Fibroblast of skin of right quadriceps (primary cell): ENCODE measurements around the gene KSR1.
"Not testable (repeated sequence)": the region's sequence is repeated elsewhere in the genome, so short reads cannot be mapped to it uniquely, and the experiment has no call there.

Experiments used
- DNase-seq: peaks from one replicate; pipeline ENCODE4 v3.0.0-alpha.2; 2013

KSR1 gene

DNA sequence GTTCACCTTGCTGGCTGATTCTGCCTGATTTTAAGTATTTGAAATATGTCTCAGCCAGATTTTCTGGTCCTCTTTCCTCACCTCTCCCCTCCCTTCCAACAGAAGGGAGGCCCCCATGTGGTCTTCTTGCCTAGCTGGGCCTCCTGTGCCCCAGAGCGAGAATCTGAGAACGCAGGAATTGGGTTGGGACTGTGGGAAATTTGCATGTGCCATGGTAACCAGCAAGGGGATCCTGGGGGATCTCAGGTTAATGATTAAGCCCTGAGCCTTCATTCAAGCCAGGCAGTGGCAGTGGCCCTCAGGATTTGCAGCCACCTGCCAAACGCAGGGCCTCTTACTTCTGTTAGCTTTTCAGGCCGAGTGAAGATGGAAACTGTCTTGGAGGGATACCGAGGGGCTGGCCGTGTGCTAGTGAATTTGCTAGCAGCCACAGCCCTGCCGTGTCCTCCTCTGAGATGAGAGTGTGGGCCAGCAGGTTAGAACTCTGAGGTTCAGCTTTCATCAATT, 40.2 kb downstream of the KSR1 start:
- DNase-seq, result no peak

DNA sequence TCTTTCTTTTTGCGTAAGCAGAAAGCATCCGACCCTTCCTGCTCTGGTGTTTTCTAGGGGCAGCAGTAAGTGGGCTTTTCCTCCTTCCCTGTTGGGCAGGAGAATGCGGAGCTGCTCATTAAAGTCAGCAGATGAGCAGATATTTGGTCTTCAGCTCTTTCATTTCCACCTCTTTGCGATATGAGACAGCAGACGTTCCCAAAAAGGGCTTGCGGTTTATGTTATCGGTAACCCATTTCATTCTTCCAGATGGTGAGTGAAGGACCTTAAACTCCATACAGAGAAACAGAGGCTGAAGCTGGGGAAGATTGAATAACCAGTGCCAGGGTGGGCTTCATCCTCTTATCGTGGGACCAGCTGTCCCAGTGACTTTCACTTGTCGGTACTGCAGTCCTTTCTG, 40.7 kb downstream of the KSR1 start:
- no peak for DNase-seq

DNA sequence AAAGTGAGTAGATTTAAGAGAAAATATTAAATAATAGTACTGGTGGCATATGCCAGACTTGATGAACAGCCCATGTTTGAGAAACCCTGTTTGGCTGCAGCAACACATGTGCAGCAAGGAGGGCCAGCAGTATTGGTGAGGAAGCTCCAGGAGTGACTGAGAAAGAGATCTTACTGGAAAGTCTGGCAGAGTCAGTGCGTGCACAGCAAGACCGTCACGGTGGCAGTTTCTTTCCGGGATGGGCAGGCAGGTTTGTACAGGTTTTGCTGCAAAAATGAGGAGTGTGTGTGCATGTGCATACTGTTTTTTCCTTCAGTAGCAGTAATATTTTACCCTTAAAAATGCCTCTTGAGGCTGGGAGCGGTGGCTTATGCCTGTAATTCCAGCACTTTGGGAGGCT, 41.4 kb downstream of the KSR1 start:
- DNase-seq, result no peak

DNA sequence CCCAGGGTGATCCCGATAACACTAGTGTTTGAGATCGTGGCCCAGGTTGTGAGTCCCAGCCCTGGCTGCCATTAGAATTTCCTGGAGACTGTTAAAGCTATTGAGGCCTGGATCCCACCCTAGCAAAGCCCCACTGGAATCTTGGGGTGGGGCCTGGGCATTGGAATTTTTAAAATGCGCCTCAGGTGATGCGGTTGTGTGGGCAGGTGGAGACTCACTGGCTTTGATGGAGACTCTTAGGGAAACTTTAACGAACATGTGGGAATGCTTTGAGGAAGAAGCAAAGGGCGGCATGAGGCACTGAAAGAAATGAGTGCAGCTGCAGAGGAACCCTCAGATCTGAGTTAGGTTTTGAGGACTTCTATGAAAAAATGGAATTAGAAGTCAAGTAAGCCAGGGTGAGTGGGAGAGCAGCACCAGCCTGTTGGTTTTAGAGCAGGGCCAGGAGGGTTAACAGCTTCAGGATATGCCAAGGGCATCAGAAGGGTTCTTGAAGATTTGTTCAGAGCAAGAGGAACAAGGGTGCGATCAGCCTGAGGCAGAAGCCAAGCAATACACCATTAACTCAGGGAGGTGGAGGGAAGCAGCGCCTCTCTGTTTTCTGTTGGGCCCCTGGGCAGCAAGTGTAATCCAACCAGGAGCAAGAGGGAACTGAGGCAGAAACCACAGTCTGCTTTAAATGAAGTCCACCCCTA, 42.5 kb downstream of the KSR1 start:
- DNase-seq, result no peak

DNA sequence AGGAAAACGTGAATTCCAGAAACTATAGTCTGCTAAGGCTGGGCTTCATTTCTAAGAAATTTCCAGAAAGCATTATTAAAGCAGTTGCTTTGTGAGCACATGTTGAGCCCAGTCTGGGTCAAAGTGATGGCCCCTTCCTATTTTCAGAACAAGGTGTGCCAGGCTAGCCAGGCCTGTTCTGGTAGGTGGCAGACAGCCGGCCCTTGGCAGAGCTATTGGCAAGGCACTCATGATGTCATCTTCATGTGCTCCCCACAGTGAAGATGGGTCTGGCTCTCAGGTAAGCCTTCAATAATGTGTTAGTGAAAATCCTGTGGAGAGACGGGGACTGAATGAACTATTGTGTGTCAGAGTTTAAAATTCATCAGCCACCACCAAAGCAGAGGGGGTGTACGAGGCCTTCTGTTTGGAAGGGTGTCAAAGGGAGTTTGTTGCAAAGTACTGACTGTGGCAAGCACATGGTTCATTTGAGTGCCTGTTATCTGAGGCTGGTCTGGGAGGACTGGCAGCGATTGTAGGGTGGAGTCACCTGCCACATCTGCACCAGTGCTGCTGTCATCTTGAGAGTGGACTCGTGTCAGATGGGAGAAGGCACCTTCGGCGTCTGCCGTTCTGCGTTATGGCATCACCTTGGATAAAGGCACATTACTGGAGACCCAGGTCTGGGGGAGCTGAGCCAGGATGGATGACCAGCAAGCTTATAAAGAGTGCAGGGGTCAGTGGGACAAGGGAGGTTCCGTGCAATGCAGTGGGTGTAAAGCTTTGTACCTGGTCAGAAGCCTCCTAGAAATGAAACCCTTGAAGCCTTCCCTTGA, 43.4 kb downstream of the KSR1 start:
- DNase-seq, result no peak

DNA sequence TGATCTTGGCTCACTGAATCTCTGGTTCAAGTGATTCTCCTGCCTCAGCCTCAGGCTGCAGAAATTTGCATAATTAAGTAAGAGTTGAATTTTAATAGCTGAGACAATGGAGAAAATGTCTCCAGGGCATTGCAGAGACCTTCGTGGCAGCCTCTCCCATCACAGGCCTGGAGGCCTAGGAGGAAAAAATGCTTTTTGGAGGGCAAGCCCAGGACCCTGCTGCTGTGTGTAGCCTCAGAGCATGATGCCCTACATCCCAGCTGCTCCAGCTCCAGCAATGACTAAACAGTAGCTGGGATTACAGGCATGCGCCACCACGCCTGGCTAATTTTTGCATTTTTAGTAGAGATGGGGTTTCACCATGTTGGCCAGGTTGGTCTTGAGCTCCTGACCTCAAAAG, 45.1 kb downstream of the KSR1 start:
- DNase-seq, result not testable (repeated sequence)

DNA sequence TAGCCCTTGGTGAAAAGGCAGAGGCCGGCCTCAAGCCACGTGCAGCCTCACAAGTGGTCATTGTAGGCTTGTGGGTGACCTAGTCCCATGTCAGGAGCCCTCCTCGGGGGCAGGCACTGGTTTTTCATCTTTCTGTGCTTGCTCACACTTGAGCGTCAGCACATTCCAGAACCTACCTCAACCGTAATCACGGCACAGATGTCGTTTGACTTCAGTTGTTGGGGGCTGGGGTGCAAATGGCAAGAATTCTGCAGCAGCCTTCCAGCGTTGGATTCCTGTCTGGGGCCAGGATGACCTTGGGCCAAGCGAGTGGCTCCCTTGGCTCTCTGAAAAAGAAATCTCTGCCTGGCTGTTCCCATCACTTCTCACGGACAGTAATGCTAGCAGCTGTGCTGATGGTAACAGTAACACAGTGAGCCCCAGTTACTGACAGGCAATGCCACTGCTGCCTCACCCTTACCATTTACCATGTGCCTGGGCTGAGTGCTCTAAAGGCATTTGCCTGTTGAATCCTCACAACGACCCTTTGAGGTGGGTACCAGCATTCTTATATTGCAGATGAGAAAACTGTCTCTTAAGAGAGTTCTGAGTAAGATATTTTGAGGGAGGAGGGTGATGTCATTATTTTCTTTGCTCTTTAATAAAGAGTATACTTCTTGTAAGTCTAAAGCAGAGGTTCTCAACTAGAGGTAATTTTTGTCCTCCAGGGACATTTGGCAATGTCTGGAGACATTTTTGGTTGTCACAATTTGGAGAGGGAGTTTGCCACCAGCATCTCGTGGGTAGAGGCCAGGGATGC, 46.5 kb downstream of the KSR1 start:
- peak; percentile 77 for DNase-seq

DNA sequence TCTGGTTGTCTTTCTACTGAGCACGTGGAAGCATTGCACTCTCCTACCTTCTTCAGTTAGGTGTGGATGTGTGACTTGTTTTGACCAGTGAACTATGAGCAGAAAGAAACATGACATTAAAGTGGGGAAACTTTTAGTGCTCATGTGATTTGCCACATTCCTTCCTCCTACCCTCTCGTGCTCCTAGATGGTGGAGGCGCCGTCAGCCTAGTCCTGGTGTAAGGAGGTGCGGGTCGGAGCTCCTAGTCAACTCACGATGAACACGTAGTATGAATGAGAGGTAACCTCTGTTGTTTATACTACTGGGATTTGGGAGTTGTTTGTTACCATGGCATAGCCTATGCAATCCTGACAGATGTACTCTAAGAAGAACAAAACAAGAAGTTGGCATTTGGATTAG, 47.4 kb downstream of the KSR1 start:
- no peak for DNase-seq

DNA sequence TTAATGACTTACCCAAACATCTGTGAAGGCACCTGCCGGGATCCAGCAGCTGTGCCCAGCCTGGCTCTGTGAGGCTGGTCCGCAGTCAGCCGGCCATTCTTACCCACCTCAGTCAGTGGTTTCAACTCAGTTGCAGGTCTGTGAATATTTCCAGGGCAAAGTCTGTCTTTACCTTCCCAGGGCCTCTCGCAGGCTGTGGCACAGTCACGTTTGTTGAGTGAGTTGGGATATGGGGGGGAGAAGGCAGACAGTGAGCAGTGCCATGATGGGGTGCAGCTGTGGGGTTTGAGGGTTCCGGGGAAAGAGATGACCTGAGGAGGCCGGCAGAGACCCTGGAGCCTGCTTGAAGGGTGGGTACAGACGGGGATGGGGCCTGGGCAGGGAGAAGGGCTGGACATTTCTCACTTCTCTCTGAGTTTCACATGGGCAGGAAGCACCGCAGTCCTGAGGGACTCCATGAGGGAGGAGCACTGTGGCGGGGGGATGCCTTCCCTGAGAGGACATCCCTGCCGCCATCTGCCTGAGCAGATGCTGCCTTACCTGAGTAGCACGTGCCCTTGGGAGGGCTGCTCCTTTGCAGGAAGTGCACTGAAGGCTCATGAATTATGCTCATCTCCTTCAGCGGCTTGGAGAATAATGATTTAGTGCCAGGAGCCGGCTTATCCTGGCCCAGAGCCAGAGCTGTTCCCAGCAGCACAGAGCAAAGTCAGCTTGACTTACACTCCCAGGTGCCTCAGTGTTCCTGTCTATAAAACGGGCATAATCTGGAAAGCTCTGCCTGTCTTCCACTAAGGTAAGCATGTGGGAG, 48.1 kb downstream of the KSR1 start:
- DNase-seq, result no peak

DNA sequence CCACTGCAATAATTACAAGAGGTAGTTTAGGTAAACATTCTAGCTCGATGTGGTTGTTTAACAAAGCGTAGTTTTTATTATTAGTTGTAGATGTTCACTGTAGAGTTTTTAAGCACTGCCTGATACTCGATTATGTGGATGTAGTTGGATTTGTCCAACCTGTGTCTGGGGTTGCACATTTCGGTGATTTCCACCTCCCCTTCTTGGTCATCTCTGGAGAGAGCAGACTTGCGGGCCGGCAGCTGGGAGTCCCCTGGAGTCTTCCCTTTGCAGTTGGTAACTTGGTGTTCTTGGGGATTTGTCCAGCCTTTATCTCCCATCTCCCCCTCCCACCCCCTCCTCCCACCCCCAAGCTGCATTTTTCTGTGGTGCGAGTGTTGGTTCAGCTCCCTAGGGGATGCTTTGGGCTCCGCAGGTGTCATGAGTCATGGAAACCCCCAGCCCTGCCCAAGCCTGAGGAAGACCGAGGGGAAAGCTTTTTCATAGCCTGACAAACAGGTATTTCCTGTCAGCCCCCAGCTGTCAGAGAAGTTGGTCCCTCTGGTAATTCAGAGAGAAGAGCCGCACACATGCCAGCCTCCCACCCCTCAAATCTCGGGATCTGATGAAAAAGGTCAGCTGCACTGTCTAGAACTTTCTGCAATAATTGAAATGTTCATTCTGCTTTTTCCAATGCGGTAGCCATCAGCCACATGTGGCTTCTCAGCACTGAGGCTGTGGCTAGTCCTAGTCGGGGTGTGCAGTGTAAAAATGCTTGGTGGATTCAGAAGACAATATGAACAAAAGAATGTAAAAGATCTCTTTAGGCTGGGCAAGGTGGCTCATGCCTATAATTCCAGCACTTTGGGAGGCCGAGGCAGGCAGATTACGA, 50.3 kb downstream of the KSR1 start:
- DNase-seq, result no peak

DNA sequence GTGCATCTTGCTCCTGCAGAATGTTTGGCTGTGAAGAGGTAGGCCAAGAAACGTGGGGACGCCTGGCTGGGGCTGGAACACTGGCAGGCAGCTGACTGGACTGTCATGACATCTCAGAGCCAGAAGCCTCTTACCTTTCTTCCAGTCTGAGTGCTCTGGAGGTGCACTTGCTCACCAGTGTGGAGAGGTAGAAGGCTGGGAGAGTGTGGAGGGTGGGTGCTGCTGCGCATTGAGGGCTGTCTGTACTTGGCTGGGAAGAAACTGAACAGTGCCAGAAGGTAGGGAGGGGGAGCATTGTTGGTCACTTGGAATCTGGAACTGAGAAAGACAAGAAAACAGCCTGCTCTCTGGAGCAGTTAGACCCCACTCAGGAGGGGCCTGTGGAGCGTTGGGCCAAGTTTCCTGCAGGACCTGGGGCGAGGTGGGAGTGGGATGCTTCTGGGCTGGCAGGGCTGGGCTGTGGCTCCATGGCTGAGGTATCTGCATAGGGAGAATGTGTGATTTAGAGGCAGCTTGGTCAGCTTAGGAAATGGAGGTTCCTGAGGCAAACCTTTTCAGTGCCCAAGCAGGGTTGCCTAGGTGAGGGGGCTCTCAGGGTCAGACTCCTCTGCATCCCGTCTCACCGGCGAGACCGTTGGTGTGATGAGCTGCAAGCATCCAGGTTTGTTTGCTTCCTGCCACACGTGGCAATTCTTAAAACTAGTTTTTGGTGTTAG, 55.1 kb downstream of the KSR1 start:
- no peak for DNase-seq

DNA sequence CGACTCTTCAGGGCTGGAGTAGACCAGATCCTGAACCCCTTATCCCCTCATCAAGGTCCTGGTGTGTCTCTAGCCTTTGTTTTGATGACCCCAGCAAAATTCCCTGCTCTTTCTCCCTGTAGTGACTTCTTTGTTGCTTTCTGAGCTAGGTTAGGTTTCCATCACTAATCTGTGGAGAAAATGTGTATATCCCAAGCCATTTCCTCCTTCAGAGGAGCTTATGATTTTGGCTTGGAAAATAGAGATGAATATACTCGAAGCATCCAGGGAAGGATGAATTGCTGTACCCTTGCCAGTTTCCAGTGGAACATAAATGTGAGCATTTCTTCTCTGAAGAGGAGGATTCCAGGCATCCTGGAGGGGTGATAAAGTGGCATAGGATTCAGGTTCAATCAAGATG, 55.8 kb downstream of the KSR1 start:
- no peak for DNase-seq

DNA sequence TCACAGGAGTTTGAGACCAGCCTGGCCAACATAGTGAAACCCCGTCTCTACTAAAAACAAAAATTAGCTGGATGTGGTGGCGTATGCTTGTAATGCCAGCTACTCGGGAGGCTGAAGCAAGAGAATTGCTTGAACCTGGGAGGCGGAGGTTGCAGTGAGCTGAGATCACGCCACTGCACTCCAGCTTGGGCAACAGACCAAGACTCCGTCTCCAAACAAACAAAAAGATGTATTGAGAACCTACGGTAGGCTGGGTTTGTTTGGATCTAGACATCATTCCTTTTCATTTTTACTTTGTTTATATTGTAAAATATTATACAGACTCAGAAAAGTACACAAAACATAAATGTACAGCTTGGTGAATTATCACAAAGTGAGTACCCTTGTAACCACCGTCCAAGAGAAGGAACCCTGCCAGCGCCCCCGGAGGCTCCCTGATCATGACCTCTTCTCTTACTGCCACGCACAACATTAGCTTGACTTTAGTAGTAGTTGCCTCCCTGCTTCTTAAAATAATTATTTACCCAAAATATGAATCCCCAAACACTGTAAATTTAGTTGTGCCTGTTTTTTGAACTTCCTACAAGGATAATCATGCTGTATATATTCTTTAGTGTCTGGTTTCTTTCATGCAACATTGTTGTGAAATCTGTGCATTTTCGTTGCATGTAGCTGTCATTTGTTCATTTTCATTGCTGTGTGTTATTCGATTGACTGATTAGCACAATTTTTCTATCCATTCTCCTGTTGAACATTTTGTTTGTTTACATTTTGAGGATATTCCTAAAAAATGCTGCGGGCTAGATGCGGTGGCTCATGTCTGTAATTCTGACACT, 56.5 kb downstream of the KSR1 start:
- DNase-seq, result no peak

DNA sequence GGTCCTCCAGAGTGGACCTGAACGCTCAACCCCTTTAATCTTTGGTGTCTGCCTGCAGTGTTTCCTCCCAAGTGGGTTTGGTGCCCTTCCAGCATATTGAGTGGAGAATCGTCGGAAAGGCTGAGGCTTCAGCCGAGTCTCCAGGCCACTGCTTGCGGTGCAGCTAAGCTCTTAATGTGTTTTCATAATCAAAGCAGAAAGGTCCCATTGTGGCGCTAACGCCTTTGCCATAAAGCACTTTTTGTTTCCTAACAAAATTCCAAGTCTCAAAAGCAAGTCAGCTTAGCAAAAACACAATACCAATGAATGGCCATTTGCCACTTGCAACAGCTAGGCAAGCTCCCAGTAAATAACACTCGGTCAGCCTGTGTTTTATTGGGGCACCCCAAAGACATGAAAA, 57.6 kb downstream of the KSR1 start:
- DNase-seq, result no peak

DNA sequence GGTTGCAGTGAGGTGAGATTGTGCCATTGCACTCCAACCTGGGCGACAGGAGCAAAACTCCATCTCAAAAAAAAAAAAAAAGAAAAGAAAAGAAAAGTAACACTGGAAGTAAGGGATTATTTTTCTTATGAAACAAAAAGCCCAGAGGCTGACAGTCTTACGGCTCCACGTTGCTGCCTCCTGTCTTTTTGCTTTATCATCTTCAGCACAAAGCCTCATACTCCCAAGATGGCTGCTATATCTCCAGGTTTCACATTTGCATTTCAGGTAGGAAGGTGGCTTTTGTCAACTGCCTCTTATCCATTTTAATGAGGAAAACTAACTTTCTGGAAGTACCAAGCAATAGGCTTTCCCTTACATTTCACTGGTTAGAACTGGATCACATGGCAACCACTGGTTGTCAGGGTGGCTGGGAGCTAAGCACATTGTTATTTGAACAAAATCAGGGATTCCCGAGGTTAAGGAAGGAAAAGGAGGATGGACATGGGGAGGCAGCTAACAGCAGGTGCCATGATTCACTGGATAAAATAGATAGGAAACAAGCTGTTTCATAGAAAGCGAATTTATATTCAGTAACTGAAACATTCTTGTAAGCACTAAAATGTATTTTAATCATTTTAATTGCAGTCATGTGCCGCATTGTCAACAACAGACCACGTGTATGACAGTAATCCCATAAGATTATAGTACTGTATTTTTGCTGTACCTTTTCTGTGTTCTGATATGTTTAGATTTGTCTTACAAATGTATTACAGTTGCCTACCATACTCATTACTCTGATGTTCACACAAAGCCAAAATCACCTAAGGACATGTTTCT, 58.6 kb downstream of the KSR1 start:
- DNase-seq, result no peak

DNA sequence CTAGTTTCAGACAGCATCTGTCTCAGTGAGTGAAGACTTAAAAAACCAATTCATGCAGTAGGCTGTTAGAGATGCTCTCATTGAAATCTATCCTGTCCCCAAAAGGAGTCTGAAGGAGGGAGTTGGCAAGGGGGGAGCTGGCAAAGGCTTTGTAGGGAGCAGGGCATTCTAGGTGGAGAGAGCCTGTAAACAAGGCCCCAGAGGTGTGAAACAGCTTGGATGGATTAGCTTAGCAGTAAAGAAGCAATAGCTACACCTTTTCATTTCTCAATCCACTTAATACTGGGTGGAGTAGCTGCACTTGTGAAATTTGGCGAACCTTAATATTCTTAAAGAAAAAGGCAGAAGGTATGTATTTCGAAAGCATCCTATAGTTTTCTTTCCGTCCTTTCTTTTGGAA, 61.8 kb downstream of the KSR1 start:
- DNase-seq, result no peak

DNA sequence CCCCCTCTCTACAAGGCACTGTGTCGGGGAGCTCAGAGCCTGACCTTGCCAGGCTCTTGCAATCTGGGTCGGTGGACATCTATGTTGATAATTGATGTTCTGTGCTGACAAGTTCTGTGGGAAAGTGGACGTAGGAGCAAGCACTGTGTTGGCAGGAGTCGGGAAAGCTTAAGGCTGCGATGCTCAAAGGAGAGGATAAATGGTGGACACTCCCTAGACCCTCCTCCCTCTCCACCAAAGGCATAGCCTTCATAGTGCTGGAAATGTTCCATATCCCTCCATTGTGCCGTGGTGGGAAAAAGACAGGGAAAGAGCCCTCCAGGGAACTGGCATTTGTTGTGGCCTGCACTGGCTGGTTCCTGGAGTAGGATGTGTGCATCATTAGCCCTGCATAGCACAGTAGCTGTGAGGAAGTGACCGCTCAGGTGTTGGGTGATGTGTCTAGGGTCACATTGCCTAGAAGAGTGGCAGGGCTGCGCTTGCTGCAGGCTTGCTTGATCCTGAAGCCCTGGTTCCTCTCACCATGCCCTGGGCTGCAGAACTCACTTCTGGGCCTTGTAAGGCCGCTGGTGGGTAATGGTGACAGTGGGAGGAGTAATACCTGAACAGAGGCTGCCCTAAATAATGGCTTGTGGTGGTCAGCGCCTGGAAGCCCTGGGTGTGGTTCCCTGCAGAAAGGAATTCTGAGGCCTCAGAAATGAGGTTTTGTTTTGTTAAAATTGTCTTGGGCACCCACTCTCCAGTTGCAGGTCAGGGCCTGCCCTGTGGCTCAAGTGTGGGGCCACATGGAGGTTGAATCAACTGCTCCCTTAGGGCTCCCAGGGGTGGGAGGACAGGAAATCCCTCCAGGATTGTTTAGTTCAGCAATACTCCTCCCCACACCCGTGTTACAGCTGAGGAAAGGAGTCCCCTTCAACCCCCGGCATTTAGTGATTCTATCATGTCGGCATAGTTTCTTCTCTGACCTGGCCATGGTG, 62.6 kb downstream of the KSR1 start:
- no peak for DNase-seq

DNA sequence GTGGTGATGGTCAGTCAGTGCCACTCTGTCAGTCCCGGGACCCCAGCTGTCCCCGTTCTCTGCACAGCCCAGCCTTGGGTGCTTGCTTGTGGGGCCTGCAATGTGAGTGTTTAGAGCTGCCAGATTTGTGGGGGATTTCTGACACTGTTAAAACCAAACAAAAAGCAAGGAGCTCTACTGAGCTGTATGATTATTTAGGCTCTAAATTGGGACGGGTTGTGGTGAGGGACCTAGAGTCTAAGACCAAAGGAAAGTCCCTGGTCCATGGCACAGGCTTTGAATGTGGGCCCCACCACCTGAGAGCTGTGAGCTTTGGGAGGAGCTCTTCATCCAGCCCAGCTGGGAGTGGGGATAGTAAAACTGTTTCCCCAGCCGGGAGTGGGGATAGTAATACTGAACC, 63.3 kb downstream of the KSR1 start:
- DNase-seq, result no peak
